CD14-positive monocyte (primary cell): ENCODE results near the gene PKP4. TPM values are rescaled to one million over a fixed set of nuclear protein-coding genes. Genes with fewer than 3 reads are reported as not detected.

Source experiments
- DNase-seq, 3 donors: peaks; one replicate each; pipeline ENCODE4 v3.0.0-alpha.2; 2011 to 2022
- H2AFZ ChIP-seq: 2 replicates; pipeline ENCODE4 v1.6.0; 2012; ENCODE audit warnings: mild to moderate bottlenecking, low read depth, low read length, inconsistent platforms; ENCODE audit not compliant: insufficient read depth, poor library complexity, severe bottlenecking
- H3K27ac ChIP-seq, 2 donors: 1 replicate in 1 of 2; 2 replicates in 1 of 2; pipeline ENCODE4 v1.5.1; 2012 to 2013; ENCODE audit warnings: low read length in 2 of 2, control low read depth in 1 of 2, inconsistent platforms in 1 of 2, low read depth in 1 of 2, mild to moderate bottlenecking in 1 of 2
- H3K27me3 ChIP-seq, 2 donors: one replicate each; pipeline versions ENCODE4 v1.6.0 to v1.6.1; 2011 to 2013; ENCODE audit warnings: low read length in 2 of 2; ENCODE audit not compliant: control insufficient read depth in 2 of 2, insufficient read depth in 2 of 2
- H3K36me3 ChIP-seq, 2 donors: replicated peaks in 1 of 2; 1 replicate in 1 of 2; 2 replicates in 1 of 2; pipeline versions ENCODE4 v1.5.1 to v1.6.1; 2012 to 2013; ENCODE audit warnings: low read length in 2 of 2, control low read depth in 1 of 2, inconsistent platforms in 1 of 2, mild to moderate bottlenecking in 1 of 2; ENCODE audit not compliant: insufficient read depth in 2 of 2, control insufficient read depth in 1 of 2
- H3K4me1 ChIP-seq, 2 donors: 1 replicate in 1 of 2; 2 replicates in 1 of 2; pipeline versions ENCODE4 v1.5.1 to v1.6.1; 2012 to 2013; ENCODE audit warnings: low read length in 2 of 2, control low read depth in 1 of 2, inconsistent platforms in 1 of 2, mild to moderate bottlenecking in 1 of 2, moderate library complexity in 1 of 2; ENCODE audit not compliant: insufficient read depth in 2 of 2, control insufficient read depth in 1 of 2
- H3K4me2 ChIP-seq: replicated peaks from 2 replicates; pipeline ENCODE3; 2012; ENCODE audit warnings: low read length, moderate library complexity, mild to moderate bottlenecking; ENCODE audit not compliant: poor library complexity, severe bottlenecking; ENCODE audit errors: extremely low read depth
- H3K4me3 ChIP-seq, 3 experiments: fragments of 200-600 bp in 1 of 3; sonication (generic) in 1 of 3; replicated peaks in 1 of 3; 1 replicate in 2 of 3; 2 replicates in 1 of 3; pipeline ENCODE4 v1.5.1; 2011 to 2013; ENCODE audit warnings: low read length in 3 of 3, mild to moderate bottlenecking in 3 of 3, control low read depth in 2 of 3, low read depth in 2 of 3, inconsistent platforms in 1 of 3, moderate library complexity in 1 of 3
- H3K79me2 ChIP-seq: 2 replicates; pipeline ENCODE4 v1.6.0; 2012; ENCODE audit warnings: mild to moderate bottlenecking, control low read depth, inconsistent platforms, low read length, moderate library complexity; ENCODE audit not compliant: insufficient read depth
- H3K9ac ChIP-seq: 2 replicates; pipeline ENCODE4 v1.6.0; 2017; ENCODE audit warnings: low read length, mild to moderate bottlenecking; ENCODE audit not compliant: insufficient read depth, poor library complexity, severe bottlenecking
- H3K9me3 ChIP-seq, 2 donors: replicated peaks in 1 of 2; 1 replicate in 1 of 2; 2 replicates in 1 of 2; pipeline versions ENCODE4 v1.5.1 to v1.6.1; 2012 to 2013; ENCODE audit warnings: low read length in 2 of 2, control low read depth in 1 of 2; ENCODE audit not compliant: control insufficient read depth in 1 of 2, insufficient read depth in 1 of 2
- H4K20me1 ChIP-seq: 2 replicates; pipeline ENCODE4 v1.6.0; 2012; ENCODE audit warnings: mild to moderate bottlenecking, low read length, control low read depth, moderate library complexity; ENCODE audit not compliant: insufficient read depth
- H3K27ac Mint-ChIP-seq, 7 donors: one replicate each; pipeline ENCODE4 v1.8.0; 2020; ENCODE audit warnings: mild to moderate bottlenecking in 7 of 7, mixed read lengths in 7 of 7, moderate library complexity in 6 of 7, inconsistent platforms in 2 of 7
- H3K27me3 Mint-ChIP-seq, 3 donors: one replicate each; pipeline ENCODE4 v1.8.0; 2021 to 2022; ENCODE audit warnings: low read depth in 3 of 3, mild to moderate bottlenecking in 3 of 3, mixed read lengths in 3 of 3, moderate library complexity in 3 of 3, inconsistent platforms in 1 of 3
- H3K36me3 Mint-ChIP-seq, 2 donors: one replicate each; pipeline ENCODE4 v1.8.0; 2020; ENCODE audit warnings: mixed read lengths in 2 of 2, inconsistent platforms in 1 of 2, mild to moderate bottlenecking in 1 of 2
- H3K4me1 Mint-ChIP-seq: one replicate; pipeline ENCODE4 v1.8.0; 2020; ENCODE audit warnings: mild to moderate bottlenecking, mixed read lengths
- H3K4me3 Mint-ChIP-seq, 2 donors: one replicate each; pipeline ENCODE4 v1.8.0; 2020; ENCODE audit warnings: mild to moderate bottlenecking in 2 of 2, mixed read lengths in 2 of 2, moderate library complexity in 1 of 2
- H3K9me3 Mint-ChIP-seq, 7 donors: one replicate each; pipeline ENCODE4 v1.8.0; 2020 to 2022; ENCODE audit warnings: mixed read lengths in 7 of 7, mild to moderate bottlenecking in 6 of 7, moderate library complexity in 6 of 7, inconsistent platforms in 2 of 7
- CTCF ChIP-seq: fragments of 200-600 bp; IDR thresholded peaks from one replicate; pipeline ENCODE4 v1.8.0; 2022; ENCODE audit warnings: antibody characterized with exemption, mild to moderate bottlenecking
- WGBS: methylation state at CpG from one replicate; pipeline ENCODE4 v1.1.5; 2013; ENCODE audit warnings: missing lambda C conversion rate; ENCODE audit not compliant: insufficient coverage; 5-methylcytosine and 5-hydroxymethylcytosine counted together
- intact Hi-C, 2 donors: fragments of 100-400 bp; cut with micrococcal nuclease; formaldehyde crosslinking; loops; one replicate each; pipeline versions ENCODE4 v1.15.0 to v1.15.1; 2023
- polyA plus RNA-seq, 3 donors: library from polyadenylated mRNA; depleted of rRNA in 1 of 3; unstranded in 2 of 3; stranded (reverse) in 1 of 3; fragments of 300-500 nt in 2 of 3; fragments of >200 nt in 1 of 3; fragmentation: Illumina TruSeq in 2 of 3; gene quantifications; 1 replicate in 2 of 3; 2 replicates in 1 of 3; pipeline ENCODE4 v1.2.3, GENCODE V29; 2012 to 2021

Gene PKP4
- polyA plus RNA-seq, 3 donors, result 0.33 to 9.4 (median 0.73) TPM

GRCh38 chr2:158603986-158604385, 147.2 kb downstream of the PKP4 start:
- no peak overlapping the region for H3K4me3 Mint-ChIP-seq
- no peaks in the 10 kb centered on the region for H3K27me3 Mint-ChIP-seq
- intact Hi-C loops, result no loop called here
- Histone ChIP-seq H3K4me3 (no peak overlapping the region), H2AFZ (no peak overlapping the region), H3K27me3 (no peaks in the 10 kb centered on the region), H3K79me2 (no peaks in the 10 kb centered on the region), H3K9ac (no peak overlapping the region), H3K27ac (no peak overlapping the region), H4K20me1 (no peaks in the 10 kb centered on the region), H3K4me2 (no peak overlapping the region), H3K4me1 (no peaks in the 10 kb centered on the region), H3K36me3 (peaks cover 0 to 7% of the 10 kb centered on the region in 2 donors), H3K9me3 (no peaks in the 10 kb centered on the region)
- H3K27ac Mint-ChIP-seq, result no peak overlapping the region
- WGBS, result 96% methylated on average over 3 of the region's 6 CpGs
- H3K4me1 Mint-ChIP-seq, result peaks cover 8% of the 10 kb centered on the region
- DNase-seq, result no peak
- peaks cover 6 to 13% of the 10 kb centered on the region in 2 donors for H3K36me3 Mint-ChIP-seq
- no peak for TF ChIP-seq CTCF
- H3K9me3 Mint-ChIP-seq, result no peaks in the 10 kb centered on the region

- no peaks in the 10 kb centered on the region for H3K27me3 ChIP-seq
- Mint-ChIP-seq H3K36me3 (peaks cover 0 to 7% of the 10 kb centered on the region in 2 donors), H3K27me3 (no peaks in the 10 kb centered on the region), H3K4me3 (no peak overlapping the region), H3K4me1 (no peaks in the 10 kb centered on the region), H3K9me3 (no peaks in the 10 kb centered on the region), H3K27ac (no peak overlapping the region)
- H3K36me3 ChIP-seq, result peaks cover 0 to under 1% of the 10 kb centered on the region in 2 donors
- H3K27ac ChIP-seq, result no peak overlapping the region
- H3K79me2 ChIP-seq, result no peaks in the 10 kb centered on the region
- WGBS, result no CpG with 5 or more reads among the region's 4 CpGs
- H3K4me3 ChIP-seq, result no peak overlapping the region
- no peaks in the 10 kb centered on the region for H4K20me1 ChIP-seq
- H3K9ac ChIP-seq, result no peak overlapping the region
- H2AFZ ChIP-seq, result no peak overlapping the region
- no peaks in the 10 kb centered on the region for H3K4me1 ChIP-seq
- H3K4me2 ChIP-seq, result no peak overlapping the region
- no peak for TF ChIP-seq CTCF
- H3K9me3 ChIP-seq, result no peaks in the 10 kb centered on the region
- intact Hi-C loops, result no loop called here
- no peak for DNase-seq
Measured at GRCh38 chr2:158610059-158610458, 153.3 kb downstream of the PKP4 start.
